ENCODE measurements around the gene BEGAIN. TPM values are rescaled to one million over a fixed set of nuclear protein-coding genes. Genes with fewer than 3 reads are reported as not detected.
A peak's percentile ranks its signal among the peaks of the same experiment; 100 is the strongest.

BEGAIN gene
- total RNA-seq, 2 donors from 2014 or later: 2.5 to 5.1 TPM

- H3K9me3 ChIP-seq: no peaks in the 10 kb centered on the region
- TF ChIP-seq CTCF (IDR thresholded peaks at IDR 0.05) (no peak), POLR2A (IDR thresholded peaks at IDR 0.05) (no peak), POLR2AphosphoS5 (IDR thresholded peaks at IDR 0.05) (no peak)
- intact Hi-C loops (cut with DNase I): no loop called here
- no peak overlapping the region for H3K27ac ChIP-seq
- WGBS: 90% methylated on average over 16 of the region's 16 CpGs
- no peak for DNase-seq (ENCODE audit: low spot score)
- no peaks in the 10 kb centered on the region for H3K27me3 ChIP-seq (replicated peaks; ENCODE audit: insufficient read depth)
- no peaks in the 10 kb centered on the region for H3K4me1 ChIP-seq (replicated peaks)
- H3K36me3 ChIP-seq: peaks cover 0 to 4% of the 10 kb centered on the region in 2 donors
- H3K4me3 ChIP-seq: no peak overlapping the region
Observed at GRCh38 chr14:100531152-100532121, 55.8 kb downstream of the BEGAIN start.

GRCh38 chr14:100530270-100531072, 56.7 kb downstream of the BEGAIN start:
- WGBS: 98% methylated on average over 9 of the region's 13 CpGs
- Histone ChIP-seq H3K9me3 (no peaks in the 10 kb centered on the region), H3K4me1 (replicated peaks) (no peaks in the 10 kb centered on the region), H3K27me3 (replicated peaks; ENCODE audit: insufficient read depth) (no peaks in the 10 kb centered on the region), H3K27ac (no peak overlapping the region), H3K36me3 (peaks cover 0 to 4% of the 10 kb centered on the region in 2 donors), H3K4me3 (no peak overlapping the region)
- intact Hi-C loops (cut with DNase I): no loop called here
- TF ChIP-seq POLR2AphosphoS5 (IDR thresholded peaks at IDR 0.05): no peak
- DNase-seq (ENCODE audit: low spot score): no peak

DNA sequence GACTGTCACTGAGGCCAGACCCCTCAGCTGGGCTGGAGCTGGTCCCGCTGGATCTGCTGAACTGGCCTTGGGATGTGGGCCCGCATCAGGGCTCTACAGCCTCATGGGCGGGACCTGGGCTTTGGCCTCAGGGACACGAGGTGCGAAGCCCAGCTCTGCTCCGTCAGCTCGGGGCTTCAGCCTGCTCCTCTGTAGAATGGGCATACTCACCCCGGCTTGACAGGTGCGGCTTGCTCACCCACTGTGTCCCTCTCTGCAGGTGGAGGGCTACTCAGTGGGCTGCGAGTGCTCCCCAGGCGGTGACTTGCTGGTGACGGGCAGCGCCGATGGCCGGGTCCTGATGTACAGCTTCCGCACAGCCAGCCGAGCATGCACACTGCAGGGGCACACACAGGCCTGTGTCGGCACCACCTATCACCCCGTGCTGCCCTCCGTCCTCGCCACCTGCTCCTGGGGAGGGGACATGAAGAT, 57.6 kb downstream of the BEGAIN start:
- WGBS: 95% methylated on average over 19 of the region's 21 CpGs
- no peak for TF ChIP-seq POLR2A (IDR thresholded peaks at IDR 0.05)
- TF ChIP-seq CTCF (IDR thresholded peaks at IDR 0.05): no peak
- TF ChIP-seq POLR2AphosphoS5 (IDR thresholded peaks at IDR 0.05): no peak

DNA sequence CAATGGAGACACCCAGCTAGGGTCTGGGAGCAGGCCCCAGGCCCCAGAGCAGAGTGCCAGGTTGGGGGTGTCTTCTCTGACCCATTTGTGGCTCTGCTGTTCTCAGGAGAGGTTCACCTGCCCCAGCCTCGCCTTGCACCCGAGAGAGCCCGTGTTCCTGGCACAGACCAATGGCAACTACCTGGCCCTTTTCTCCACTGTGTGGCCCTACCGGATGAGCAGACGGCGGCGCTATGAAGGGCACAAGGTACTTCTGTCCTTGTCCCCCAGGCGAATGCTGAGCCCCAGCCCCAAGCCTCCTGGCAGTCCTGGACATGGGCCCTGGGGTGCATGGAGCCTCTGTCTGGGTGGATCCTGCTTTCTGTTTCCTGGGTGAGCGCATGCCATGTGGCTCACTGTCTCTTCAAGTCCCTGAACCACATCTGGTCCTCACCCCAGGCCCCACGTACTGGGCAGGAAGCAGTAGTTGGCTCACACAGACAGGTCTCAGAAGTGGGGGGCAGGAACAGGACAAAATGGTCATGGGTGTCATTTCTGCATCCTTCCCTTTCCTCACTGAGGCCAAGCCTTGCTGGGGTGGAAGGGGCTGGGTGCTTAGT, 58.2 kb downstream of the BEGAIN start:
- TF ChIP-seq CTCF (IDR thresholded peaks at IDR 0.05) (no peak), POLR2AphosphoS5 (IDR thresholded peaks at IDR 0.05) (no peak)
- 97% methylated on average over 10 of the region's 10 CpGs for WGBS
- no peak for DNase-seq (ENCODE audit: low spot score)
- intact Hi-C loops (cut with DNase I): loop anchor here (10.0 kb wide), 1 partner anchor 126 kb away; no protein-coding TSS in a partner anchor
- H3K27ac ChIP-seq: no peak overlapping the region
- no peaks in the 10 kb centered on the region for H3K9me3 ChIP-seq
- H3K27me3 ChIP-seq (replicated peaks; ENCODE audit: insufficient read depth): no peaks in the 10 kb centered on the region
- H3K36me3 ChIP-seq: peaks cover 0 to 4% of the 10 kb centered on the region in 2 donors
- no peaks in the 10 kb centered on the region for H3K4me1 ChIP-seq (replicated peaks)
- no peak overlapping the region for H3K4me3 ChIP-seq

More for the DNA sequence above, 57.6 kb downstream of the BEGAIN start:
- no peak overlapping the region for H3K27ac ChIP-seq
- peaks cover 0 to 4% of the 10 kb centered on the region in 2 donors for H3K36me3 ChIP-seq
- H3K4me1 ChIP-seq (replicated peaks): no peaks in the 10 kb centered on the region
- no peak overlapping the region for H3K4me3 ChIP-seq
- intact Hi-C loops (cut with DNase I): loop anchor here (10.0 kb wide), 1 partner anchor 125 kb away; no protein-coding TSS in a partner anchor
- no peaks in the 10 kb centered on the region for H3K9me3 ChIP-seq
- H3K27me3 ChIP-seq (replicated peaks; ENCODE audit: insufficient read depth): no peaks in the 10 kb centered on the region
- DNase-seq (ENCODE audit: low spot score): no peak

GRCh38 chr14:100526632-100527031, 60.6 kb downstream of the BEGAIN start:
- intact Hi-C loops (cut with DNase I): loop anchor here (10.0 kb wide), 1 partner anchor 128 kb away; no protein-coding TSS in a partner anchor
- peak; percentile 3 for DNase-seq (ENCODE audit: low spot score)
- Histone ChIP-seq H3K4me3 (no peak overlapping the region), H3K4me1 (replicated peaks) (no peaks in the 10 kb centered on the region), H3K27me3 (replicated peaks; ENCODE audit: insufficient read depth) (no peaks in the 10 kb centered on the region), H3K9me3 (no peaks in the 10 kb centered on the region), H3K27ac (no peak overlapping the region), H3K36me3 (peaks cover 0 to 4% of the 10 kb centered on the region in 2 donors)
- WGBS: 90% methylated on average over 2 of the region's 2 CpGs
- TF ChIP-seq CTCF (IDR thresholded peaks at IDR 0.05): no peak
- no peak for TF ChIP-seq POLR2AphosphoS5 (IDR thresholded peaks at IDR 0.05)
- TF ChIP-seq POLR2A (IDR thresholded peaks at IDR 0.05): no peak

Data from prostate gland (tissue), 2 donors.